Mesenchymal stem cell (in vitro differentiated cells and primary cell): ENCODE data around the gene CACNA1I.
A peak's percentile ranks its signal among the peaks of the same experiment; 100 is the strongest.

Source experiments
- DNase-seq: peaks from one replicate; pipeline ENCODE4 v3.0.0-alpha.2; 2013
- H2AFZ ChIP-seq: one replicate; pipeline ENCODE4 v1.6.1; 2013; ENCODE audit warnings: low read depth, mild to moderate bottlenecking, control low read depth, inconsistent platforms, low read length, moderate library complexity
- H2AK5ac ChIP-seq: 2 replicates; pipeline ENCODE4 v1.6.1; 2013; ENCODE audit warnings: low read length, moderate library complexity, mild to moderate bottlenecking, inconsistent platforms; ENCODE audit not compliant: severe bottlenecking
- H2BK120ac ChIP-seq: one replicate; pipeline ENCODE4 v1.6.1; 2013; ENCODE audit warnings: low read depth, mild to moderate bottlenecking, inconsistent platforms, low read length, moderate library complexity
- H2BK12ac ChIP-seq, 2 experiments: one replicate each; pipeline ENCODE4 v1.6.1; 2013; ENCODE audit warnings: inconsistent platforms in 2 of 2, low read length in 2 of 2, mild to moderate bottlenecking in 2 of 2, moderate library complexity in 2 of 2, control low read depth in 1 of 2
- H2BK15ac ChIP-seq: one replicate; pipeline ENCODE4 v1.6.1; 2013; ENCODE audit warnings: mild to moderate bottlenecking, low read depth, inconsistent platforms; ENCODE audit not compliant: poor library complexity, severe bottlenecking
- H2BK5ac ChIP-seq: 2 replicates; pipeline ENCODE4 v1.6.1; 2013; ENCODE audit warnings: low read depth, mild to moderate bottlenecking, low read length, control low read depth, inconsistent platforms; ENCODE audit not compliant: poor library complexity, severe bottlenecking
- H3K14ac ChIP-seq, 2 experiments: one replicate each; pipeline ENCODE4 v1.6.1; 2013; ENCODE audit warnings: inconsistent platforms in 2 of 2, low read length in 2 of 2, control low read depth in 1 of 2, mild to moderate bottlenecking in 1 of 2, moderate library complexity in 1 of 2
- H3K18ac ChIP-seq, 2 experiments: one replicate each; pipeline ENCODE4 v1.6.1; 2013; ENCODE audit warnings: inconsistent platforms in 2 of 2, low read length in 2 of 2, control low read depth in 1 of 2, low read depth in 1 of 2, mild to moderate bottlenecking in 1 of 2
- H3K23ac ChIP-seq, 2 experiments: one replicate each; pipeline ENCODE4 v1.6.1; 2013; ENCODE audit warnings: inconsistent platforms in 2 of 2, low read length in 2 of 2, mild to moderate bottlenecking in 2 of 2, moderate library complexity in 2 of 2, control low read depth in 1 of 2
- H3K27ac ChIP-seq: 2 replicates; pipeline ENCODE4 v1.5.1; 2013; ENCODE audit warnings: mild to moderate bottlenecking, moderate library complexity, low read length, control low read depth, inconsistent platforms; ENCODE audit not compliant: poor library complexity, severe bottlenecking
- H3K27me3 ChIP-seq, 2 experiments: 2 replicates each; pipeline versions ENCODE4 v1.6.1 to v1.7.0; 2013; ENCODE audit warnings: low read length in 2 of 2, mild to moderate bottlenecking in 2 of 2, moderate library complexity in 2 of 2, control low read depth in 1 of 2, inconsistent platforms in 1 of 2; ENCODE audit not compliant: control insufficient read depth in 1 of 2, insufficient read depth in 1 of 2
- H3K36me3 ChIP-seq, 2 experiments: 2 replicates each; pipeline versions ENCODE4 v1.6.1 to v1.7.0; 2013; ENCODE audit warnings: low read length in 2 of 2, control low read depth in 1 of 2, inconsistent platforms in 1 of 2, low read depth in 1 of 2, mild to moderate bottlenecking in 1 of 2; ENCODE audit not compliant: insufficient read depth in 2 of 2, control insufficient read depth in 1 of 2
- H3K4ac ChIP-seq, 2 experiments: one replicate each; pipeline ENCODE4 v1.6.1; 2013; ENCODE audit warnings: inconsistent platforms in 2 of 2, low read length in 2 of 2, mild to moderate bottlenecking in 2 of 2, moderate library complexity in 2 of 2, control low read depth in 1 of 2, low read depth in 1 of 2
- H3K4me1 ChIP-seq: 2 replicates; pipeline ENCODE4 v1.6.1; 2013; ENCODE audit warnings: low read depth, low read length, control low read depth; ENCODE audit not compliant: control insufficient read depth, insufficient read depth
- H3K4me2 ChIP-seq: 2 replicates; pipeline ENCODE4 v1.6.1; 2013; ENCODE audit warnings: low read length, mild to moderate bottlenecking, inconsistent platforms; ENCODE audit not compliant: poor library complexity, severe bottlenecking
- H3K4me3 ChIP-seq, 2 experiments: 2 replicates each; pipeline versions ENCODE4 v1.5.1 to v1.7.0; 2013; ENCODE audit warnings: low read length in 2 of 2, mild to moderate bottlenecking in 2 of 2, control low read depth in 1 of 2, low read depth in 1 of 2; ENCODE audit not compliant: insufficient read depth in 1 of 2
- H3K79me1 ChIP-seq: replicated peaks from 2 replicates; pipeline ENCODE4 v1.6.1; 2013; ENCODE audit warnings: mild to moderate bottlenecking, control low read depth, low read length, inconsistent platforms; ENCODE audit not compliant: poor library complexity, severe bottlenecking
- H3K9ac ChIP-seq: 2 replicates; pipeline ENCODE4 v1.7.0; 2013; ENCODE audit warnings: mild to moderate bottlenecking, low read length, moderate library complexity
- H3K9me3 ChIP-seq: 2 replicates; pipeline ENCODE4 v1.7.0; 2013; ENCODE audit warnings: mild to moderate bottlenecking, low read length; ENCODE audit not compliant: control insufficient read depth
- H4K8ac ChIP-seq: one replicate; pipeline ENCODE4 v1.6.1; 2013; ENCODE audit warnings: inconsistent platforms, mild to moderate bottlenecking, low read length, moderate library complexity
- H4K91ac ChIP-seq: one replicate; pipeline ENCODE4 v1.6.1; 2013; ENCODE audit warnings: mild to moderate bottlenecking, low read length, inconsistent platforms
- WGBS: methylation state at CpG from one replicate; pipeline ENCODE4 v1.1.7; 2013; ENCODE audit warnings: mixed read lengths; 5-methylcytosine and 5-hydroxymethylcytosine counted together

The CACNA1I gene

GRCh38 chr22:39537975-39538374 is 32.6 kb upstream of the CACNA1I start:
- Histone ChIP-seq H3K9ac (no peak overlapping the region), H3K79me1 (no peaks in the 10 kb centered on the region), H3K4me1 (peaks cover 11% of the 10 kb centered on the region), H3K4me2 (no peak overlapping the region), H3K27me3 (peaks cover 36 to 44% of the 10 kb centered on the region in 2 experiments), H3K9me3 (no peaks in the 10 kb centered on the region), H3K14ac (no peak overlapping the region), H3K4ac (no peak overlapping the region), H3K36me3 (no peaks in the 10 kb centered on the region), H2BK5ac (no peak overlapping the region), H3K27ac (no peak overlapping the region), H2AK5ac (no peak overlapping the region), H3K23ac (no peak overlapping the region), H3K18ac (no peak overlapping the region), H2BK12ac (no peak overlapping the region), H4K8ac (no peak overlapping the region), H2BK15ac (peak overlapping the region; percentile 17), H2BK120ac (no peak overlapping the region), H2AFZ (no peak overlapping the region), H4K91ac (no peak overlapping the region), H3K4me3 (no peak overlapping the region)
- whole genome bisulfite sequencing = 46% methylated on average over 1 of the region's 2 CpGs
- no peak for DNase-seq

GRCh38 chr22:39543095-39543494 is 27.5 kb upstream of the CACNA1I start:
- Histone ChIP-seq H3K4me2 (no peak overlapping the region), H3K23ac (no peak overlapping the region), H3K79me1 (no peaks in the 10 kb centered on the region), H3K9me3 (no peaks in the 10 kb centered on the region), H3K4me1 (peaks cover 10% of the 10 kb centered on the region), H2BK120ac (no peak overlapping the region), H3K14ac (no peak overlapping the region), H2BK12ac (no peak overlapping the region), H4K91ac (no peak overlapping the region), H2BK15ac (no peak overlapping the region), H4K8ac (no peak overlapping the region), H3K4ac (no peak overlapping the region), H3K4me3 (no peak overlapping the region), H2AK5ac (no peak overlapping the region), H2BK5ac (no peak overlapping the region), H3K27me3 (peaks cover 44 to 63% of the 10 kb centered on the region in 2 experiments), H3K27ac (no peak overlapping the region), H3K9ac (no peak overlapping the region), H3K36me3 (no peaks in the 10 kb centered on the region), H2AFZ (no peak overlapping the region), H3K18ac (no peak overlapping the region)
- DNase-seq = peak; percentile 38
- WGBS = 48% methylated on average over 6 of the region's 11 CpGs

GRCh38 chr22:39545386-39546365 is 24.9 kb upstream of the CACNA1I start:
- H3K23ac ChIP-seq = no peak overlapping the region
- H3K9me3 ChIP-seq = no peaks in the 10 kb centered on the region
- peaks cover 9% of the 10 kb centered on the region for H3K4me1 ChIP-seq
- no peak overlapping the region for H3K9ac ChIP-seq
- no peak overlapping the region for H2BK12ac ChIP-seq
- H3K36me3 ChIP-seq = no peaks in the 10 kb centered on the region
- H3K4ac ChIP-seq = no peak overlapping the region
- no peak overlapping the region for H2BK5ac ChIP-seq
- H2BK120ac ChIP-seq = no peak overlapping the region
- no peak overlapping the region for H2AK5ac ChIP-seq
- no peak overlapping the region for H4K8ac ChIP-seq
- 40% methylated on average over 34 of the region's 39 CpGs for WGBS
- peaks cover 54 to 73% of the 10 kb centered on the region in 2 experiments for H3K27me3 ChIP-seq
- no peak overlapping the region for H3K14ac ChIP-seq
- no peak overlapping the region for H2AFZ ChIP-seq
- peak; percentile 54 for DNase-seq
- H3K18ac ChIP-seq = no peak overlapping the region
- no peak overlapping the region for H3K4me3 ChIP-seq
- no peak overlapping the region for H3K27ac ChIP-seq
- no peaks in the 10 kb centered on the region for H3K79me1 ChIP-seq
- H3K4me2 ChIP-seq = no peak overlapping the region
- peak overlapping the region; percentile 4 for H2BK15ac ChIP-seq
- no peak overlapping the region for H4K91ac ChIP-seq

- no peak overlapping the region for H2BK5ac ChIP-seq
- H2BK120ac ChIP-seq = no peak overlapping the region
- no peak overlapping the region for H3K18ac ChIP-seq
- H3K4me3 ChIP-seq = no peak overlapping the region
- peaks cover 56 to 74% of the 10 kb centered on the region in 2 experiments for H3K27me3 ChIP-seq
- H3K36me3 ChIP-seq = no peaks in the 10 kb centered on the region
- no peak overlapping the region for H2AFZ ChIP-seq
- peaks cover 9% of the 10 kb centered on the region for H3K4me1 ChIP-seq
- DNase-seq = peak; percentile 53
- H3K9me3 ChIP-seq = no peaks in the 10 kb centered on the region
- H3K23ac ChIP-seq = no peak overlapping the region
- no peak overlapping the region for H3K27ac ChIP-seq
- H4K91ac ChIP-seq = no peak overlapping the region
- H3K79me1 ChIP-seq = no peaks in the 10 kb centered on the region
- H2BK12ac ChIP-seq = no peak overlapping the region
- H4K8ac ChIP-seq = no peak overlapping the region
- no peak overlapping the region for H2AK5ac ChIP-seq
- no peak overlapping the region for H3K14ac ChIP-seq
- H2BK15ac ChIP-seq = no peak overlapping the region
- H3K4ac ChIP-seq = no peak overlapping the region
- no peak overlapping the region for H3K9ac ChIP-seq
- H3K4me2 ChIP-seq = no peak overlapping the region
- 50% methylated on average over 4 of the region's 5 CpGs for WGBS
Observed at GRCh38 chr22:39546889-39547586, 23.5 kb upstream of the CACNA1I start.
